Stimulated activated CD8-positive, alpha-beta memory T cell treated with anti-CD3 and anti-CD28 coated beads, Interleukin-4, amount 100 ng/mL, for 24 hours (primary cell): ENCODE data around the gene ABCG8.

ENCODE experiments used
- DNase-seq: peaks from one replicate; pipeline ENCODE4 v3.0.0-alpha.2; 2020; ENCODE audit warnings: low read depth

The ABCG8 gene

DNA sequence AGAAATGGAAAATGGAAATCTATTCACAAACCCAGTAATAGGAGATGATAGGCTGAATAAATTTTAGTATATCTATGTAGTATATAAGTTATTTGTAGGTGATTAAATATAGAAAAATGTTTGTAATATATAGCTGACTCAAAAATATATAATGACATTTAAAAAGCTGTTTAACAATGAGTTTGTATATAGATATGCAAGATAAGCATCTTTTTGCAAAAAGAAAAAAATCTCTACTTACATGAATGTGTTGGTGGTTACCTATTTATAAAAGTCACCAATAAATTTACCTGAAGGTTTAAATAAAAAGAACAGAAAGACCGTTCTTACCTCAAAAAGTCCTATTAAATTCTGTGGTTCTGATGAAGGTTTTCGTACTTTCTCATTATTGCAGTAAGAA is 85.7 kb downstream of the ABCG8 start:
- no peak for DNase-seq

DNA sequence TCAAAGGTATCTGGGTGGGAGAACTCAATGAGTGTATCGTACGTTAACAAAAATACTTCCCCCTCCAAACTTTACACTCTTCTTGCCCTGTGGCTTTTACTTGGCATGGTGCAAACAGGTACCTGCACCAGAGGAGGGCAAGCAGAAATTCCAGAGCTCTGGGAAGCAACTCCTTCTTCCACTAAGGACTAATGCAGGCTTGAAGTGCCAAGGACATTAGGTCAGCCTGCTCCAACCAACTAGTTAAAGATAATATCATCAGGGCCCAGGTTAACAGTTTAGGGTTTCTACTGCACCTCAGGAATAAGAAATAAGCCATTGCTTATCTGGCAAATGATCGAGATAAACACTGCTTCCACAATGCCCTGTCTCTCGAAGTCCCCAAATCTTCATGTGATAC is 86.7 kb downstream of the ABCG8 start:
- no peak for DNase-seq

DNA sequence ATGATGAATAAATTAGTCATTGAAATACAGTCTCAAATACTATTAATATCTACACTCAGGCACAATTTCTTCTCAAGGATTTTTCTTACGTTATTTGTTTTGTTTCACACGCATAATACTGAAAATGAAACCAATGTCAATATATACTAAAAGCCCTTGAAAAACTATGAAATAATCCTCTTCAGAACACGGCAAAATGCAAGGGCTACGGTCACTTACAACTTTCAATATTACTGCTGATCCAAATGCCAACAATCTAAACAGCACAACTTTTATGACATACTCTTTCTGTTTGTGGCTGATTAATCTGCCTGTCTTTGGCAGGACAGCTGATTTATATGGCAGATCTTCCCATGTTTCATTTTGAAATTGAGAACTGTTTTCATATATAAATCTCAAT is 88.7 kb downstream of the ABCG8 start:
- DNase-seq: no peak

GRCh38 chr2:43931293-43931692 is 92.5 kb downstream of the ABCG8 start:
- DNase-seq: no peak
